Measurements from ENCODE around the gene RSRC1. TPM values are rescaled to one million over a fixed set of nuclear protein-coding genes. Genes with fewer than 3 reads are reported as not detected.

The RSRC1 gene
- total RNA-seq, 1 donor from 2014 or later, result 38.5 TPM

GRCh38 chr3:158264894-158265293, 155.0 kb downstream of the RSRC1 start:
- Histone ChIP-seq H3K36me3 (peaks cover 0 to 15% of the 10 kb centered on the region in 2 donors), H3K9me3 (peaks cover 14% of the 10 kb centered on the region), H3K4me3 (no peak overlapping the region), H3K27ac (no peak overlapping the region), H3K4me1 (no peaks in the 10 kb centered on the region), H3K27me3 (no peaks in the 10 kb centered on the region)
- intact Hi-C loops (cut with DNase I), result no loop called here
- no peak for TF ChIP-seq POLR2A (IDR thresholded peaks at IDR 0.05)
- no peak for TF ChIP-seq CTCF (IDR thresholded peaks at IDR 0.05)
- TF ChIP-seq POLR2AphosphoS5 (IDR thresholded peaks at IDR 0.05; ENCODE audit: insufficient read depth in 1 of 2, low read depth in 1 of 2), result no peak
- DNase-seq (ENCODE audit: extremely low spot score in 2 of 2), result no peak

GRCh38 chr3:158267015-158267414, 157.1 kb downstream of the RSRC1 start:
- peaks cover 0 to 15% of the 10 kb centered on the region in 2 donors for H3K36me3 ChIP-seq

GRCh38 chr3:158269942-158270341, 160.1 kb downstream of the RSRC1 start:
- no peak for DNase-seq (ENCODE audit: extremely low spot score in 2 of 2)
- intact Hi-C loops (cut with DNase I), result no loop called here
- Histone ChIP-seq H3K4me3 (no peak overlapping the region), H3K27me3 (no peaks in the 10 kb centered on the region), H3K27ac (no peak overlapping the region), H3K9me3 (peaks cover 14% of the 10 kb centered on the region), H3K36me3 (peaks cover 0 to 15% of the 10 kb centered on the region in 2 donors), H3K4me1 (no peaks in the 10 kb centered on the region)
- TF ChIP-seq POLR2AphosphoS5 (IDR thresholded peaks at IDR 0.05; ENCODE audit: insufficient read depth in 1 of 2, low read depth in 1 of 2), result no peak
- no peak for TF ChIP-seq CTCF (IDR thresholded peaks at IDR 0.05)
- no peak for TF ChIP-seq POLR2A (IDR thresholded peaks at IDR 0.05)

More at GRCh38 chr3:158267015-158267414, 157.1 kb downstream of the RSRC1 start:
- Histone ChIP-seq H3K4me3 (no peak overlapping the region), H3K9me3 (peaks cover 14% of the 10 kb centered on the region), H3K27me3 (no peaks in the 10 kb centered on the region), H3K4me1 (no peaks in the 10 kb centered on the region), H3K27ac (no peak overlapping the region)
- intact Hi-C loops (cut with DNase I), result no loop called here
- no peak for DNase-seq (ENCODE audit: extremely low spot score in 2 of 2)
- no peak for TF ChIP-seq POLR2AphosphoS5 (IDR thresholded peaks at IDR 0.05; ENCODE audit: insufficient read depth in 1 of 2, low read depth in 1 of 2)
- no peak for TF ChIP-seq POLR2A (IDR thresholded peaks at IDR 0.05)
- no peak for TF ChIP-seq CTCF (IDR thresholded peaks at IDR 0.05)

- no peak for DNase-seq (ENCODE audit: extremely low spot score in 2 of 2)
- no peak overlapping the region for H3K4me3 ChIP-seq
- no peaks in the 10 kb centered on the region for H3K4me1 ChIP-seq
- H3K27ac ChIP-seq, result no peak overlapping the region
- H3K9me3 ChIP-seq, result peaks cover 7% of the 10 kb centered on the region
- H3K36me3 ChIP-seq, result peaks cover 0 to 10% of the 10 kb centered on the region in 2 donors
- no peaks in the 10 kb centered on the region for H3K27me3 ChIP-seq
- intact Hi-C loops (cut with DNase I), result no loop called here
- no peak for TF ChIP-seq CTCF (IDR thresholded peaks at IDR 0.05)
- no peak for TF ChIP-seq POLR2AphosphoS5 (IDR thresholded peaks at IDR 0.05; ENCODE audit: insufficient read depth in 1 of 2, low read depth in 1 of 2)
- TF ChIP-seq POLR2A (IDR thresholded peaks at IDR 0.05), result no peak
These were observed 162.2 kb downstream of the RSRC1 start for GRCh38 chr3:158272081-158272480.

- DNase-seq (ENCODE audit: extremely low spot score in 2 of 2), result no peak
- Histone ChIP-seq H3K27ac (no peak overlapping the region), H3K9me3 (no peaks in the 10 kb centered on the region), H3K27me3 (no peaks in the 10 kb centered on the region), H3K36me3 (no peaks in the 10 kb centered on the region), H3K4me1 (no peaks in the 10 kb centered on the region), H3K4me3 (no peak overlapping the region)
- intact Hi-C loops (cut with DNase I), result no loop called here
- no peak for TF ChIP-seq CTCF (IDR thresholded peaks at IDR 0.05)
- no peak for TF ChIP-seq POLR2AphosphoS5 (IDR thresholded peaks at IDR 0.05; ENCODE audit: insufficient read depth in 1 of 2, low read depth in 1 of 2)
- no peak for TF ChIP-seq POLR2A (IDR thresholded peaks at IDR 0.05)
These were observed 163.8 kb downstream of the RSRC1 start for GRCh38 chr3:158273656-158274055.
